Measurements from ENCODE around the gene GFOD1.
"Not testable (repeated sequence)": the region's sequence is repeated elsewhere in the genome, so short reads cannot be mapped to it uniquely, and the experiment has no call there.

The GFOD1 gene

GRCh38 chr6:13437218-13437996 lies 50.0 kb downstream of the GFOD1 start:
- DNase-seq = no peak

- DNase-seq = no peak
Observed at GRCh38 chr6:13436399-13437217, 50.8 kb downstream of the GFOD1 start.

- no peak for DNase-seq
Observed at GRCh38 chr6:13435477-13436246, 51.7 kb downstream of the GFOD1 start.

- DNase-seq = no peak
Observed at GRCh38 chr6:13434777-13435176, 52.6 kb downstream of the GFOD1 start.

GRCh38 chr6:13434135-13434775 lies 53.1 kb downstream of the GFOD1 start:
- DNase-seq = not testable (repeated sequence)

- DNase-seq = no peak
Observed at GRCh38 chr6:13433709-13434121, 53.7 kb downstream of the GFOD1 start.

GRCh38 chr6:13432526-13433184 lies 54.7 kb downstream of the GFOD1 start:
- no peak for DNase-seq

- DNase-seq = no peak
Observed at GRCh38 chr6:13431861-13432465, 55.4 kb downstream of the GFOD1 start.

- no peak for DNase-seq
Observed at GRCh38 chr6:13431059-13431656, 56.2 kb downstream of the GFOD1 start.

GRCh38 chr6:13429406-13429753 lies 58.0 kb downstream of the GFOD1 start:
- no peak for DNase-seq

GRCh38 chr6:13428583-13429405 lies 58.6 kb downstream of the GFOD1 start:
- no peak for DNase-seq

- peak; percentile 59 for DNase-seq
Observed at GRCh38 chr6:13427801-13428582, 59.4 kb downstream of the GFOD1 start.

- DNase-seq = no peak
Observed at GRCh38 chr6:13427316-13427715, 60.1 kb downstream of the GFOD1 start.

- DNase-seq = no peak
Observed at GRCh38 chr6:13425943-13426931, 61.2 kb downstream of the GFOD1 start.

GRCh38 chr6:13425270-13425873 lies 62.0 kb downstream of the GFOD1 start:
- DNase-seq = no peak

GRCh38 chr6:13423252-13423651 lies 64.1 kb downstream of the GFOD1 start:
- no peak for DNase-seq

GRCh38 chr6:13422681-13423221 lies 64.6 kb downstream of the GFOD1 start:
- DNase-seq = no peak

Measured in activated CD4-positive, alpha-beta T cell treated with anti-CD3 and anti-CD28 coated beads for 1 hour (primary cell).